A549 (cell line): ENCODE measurements around the gene GPR78.

Experiments
- CTCF ChIP-seq: fragments of >200 bp; sonication (Bioruptor Twin); formaldehyde crosslinking; IDR thresholded peaks from 3 replicates; pipeline ENCODE4 v1.5.1; 2016
- MYC ChIP-seq: IDR thresholded peaks from 2 replicates; pipeline ENCODE4 v1.6.1; 2012; ENCODE audit warnings: mild to moderate bottlenecking, inconsistent platforms, low read length, improper control_type of control experiment, borderline replicate concordance
- POLR2A ChIP-seq: IDR thresholded peaks from 2 replicates; pipeline ENCODE4 v1.6.1; 2012; ENCODE audit warnings: mild to moderate bottlenecking, low read length
- REST ChIP-seq: fragments of 200-600 bp; sonication (generic); IDR thresholded peaks from 2 replicates; pipeline ENCODE4 v1.6.1; 2016; ENCODE audit warnings: antibody characterized with exemption, mild to moderate bottlenecking, moderate library complexity
- RNF2 ChIP-seq: fragments of 200-600 bp; sonication (generic); IDR thresholded peaks from 2 replicates; pipeline ENCODE4 v1.6.1; 2016; ENCODE audit warnings: low read depth, mild to moderate bottlenecking, antibody characterized with exemption, moderate library complexity, borderline replicate concordance

GRCh38 chr4:8609824-8610350 lies 29.7 kb downstream of the GPR78 start:
- TF ChIP-seq CTCF (no peak), POLR2A (no peak), MYC (no peak), REST (no peak), RNF2 (no peak)
